Choroid plexus epithelial cell (primary cell): Measurements from ENCODE around the gene TSPAN32.

Experiments used
- DNase-seq: peaks from one replicate; pipeline ENCODE4 v3.0.0-alpha.2; 2010; ENCODE audit warnings: low read depth
- H3K4me3 ChIP-seq: 2 replicates; pipeline ENCODE4 v1.5.1; 2011; ENCODE audit warnings: low read depth, mild to moderate bottlenecking, control low read depth, low read length, moderate library complexity
- TF ChIP-seq, protein P1 (sequence below): conservative IDR thresholded peaks from 2 replicates; pipeline ENCODE4 v1.5.1; 2011; ENCODE audit warnings: low read depth, mild to moderate bottlenecking, control low read depth, inconsistent platforms, low read length, moderate library complexity

Gene TSPAN32

GRCh38 chr11:2298795-2299761, 2.7 kb upstream of the TSPAN32 start:
- no peak overlapping the region for H3K4me3 ChIP-seq
- TF ChIP-seq, protein P1, sequence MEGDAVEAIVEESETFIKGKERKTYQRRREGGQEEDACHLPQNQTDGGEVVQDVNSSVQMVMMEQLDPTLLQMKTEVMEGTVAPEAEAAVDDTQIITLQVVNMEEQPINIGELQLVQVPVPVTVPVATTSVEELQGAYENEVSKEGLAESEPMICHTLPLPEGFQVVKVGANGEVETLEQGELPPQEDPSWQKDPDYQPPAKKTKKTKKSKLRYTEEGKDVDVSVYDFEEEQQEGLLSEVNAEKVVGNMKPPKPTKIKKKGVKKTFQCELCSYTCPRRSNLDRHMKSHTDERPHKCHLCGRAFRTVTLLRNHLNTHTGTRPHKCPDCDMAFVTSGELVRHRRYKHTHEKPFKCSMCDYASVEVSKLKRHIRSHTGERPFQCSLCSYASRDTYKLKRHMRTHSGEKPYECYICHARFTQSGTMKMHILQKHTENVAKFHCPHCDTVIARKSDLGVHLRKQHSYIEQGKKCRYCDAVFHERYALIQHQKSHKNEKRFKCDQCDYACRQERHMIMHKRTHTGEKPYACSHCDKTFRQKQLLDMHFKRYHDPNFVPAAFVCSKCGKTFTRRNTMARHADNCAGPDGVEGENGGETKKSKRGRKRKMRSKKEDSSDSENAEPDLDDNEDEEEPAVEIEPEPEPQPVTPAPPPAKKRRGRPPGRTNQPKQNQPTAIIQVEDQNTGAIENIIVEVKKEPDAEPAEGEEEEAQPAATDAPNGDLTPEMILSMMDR: peak; percentile 53
- peak; percentile 36 for DNase-seq

GRCh38 chr11:2299773-2300172, 2.0 kb upstream of the TSPAN32 start:
- no peak overlapping the region for H3K4me3 ChIP-seq
- TF ChIP-seq, protein P1: no peak
- DNase-seq: no peak

GRCh38 chr11:2300290-2300935, 1.4 kb upstream of the TSPAN32 start:
- TF ChIP-seq, protein P1: no peak
- no peak for DNase-seq
- no peak overlapping the region for H3K4me3 ChIP-seq

- no peak overlapping the region for H3K4me3 ChIP-seq
- TF ChIP-seq, protein P1: no peak
- no peak for DNase-seq
These were observed 730 bp upstream of the TSPAN32 start for GRCh38 chr11:2300936-2301630.

DNA sequence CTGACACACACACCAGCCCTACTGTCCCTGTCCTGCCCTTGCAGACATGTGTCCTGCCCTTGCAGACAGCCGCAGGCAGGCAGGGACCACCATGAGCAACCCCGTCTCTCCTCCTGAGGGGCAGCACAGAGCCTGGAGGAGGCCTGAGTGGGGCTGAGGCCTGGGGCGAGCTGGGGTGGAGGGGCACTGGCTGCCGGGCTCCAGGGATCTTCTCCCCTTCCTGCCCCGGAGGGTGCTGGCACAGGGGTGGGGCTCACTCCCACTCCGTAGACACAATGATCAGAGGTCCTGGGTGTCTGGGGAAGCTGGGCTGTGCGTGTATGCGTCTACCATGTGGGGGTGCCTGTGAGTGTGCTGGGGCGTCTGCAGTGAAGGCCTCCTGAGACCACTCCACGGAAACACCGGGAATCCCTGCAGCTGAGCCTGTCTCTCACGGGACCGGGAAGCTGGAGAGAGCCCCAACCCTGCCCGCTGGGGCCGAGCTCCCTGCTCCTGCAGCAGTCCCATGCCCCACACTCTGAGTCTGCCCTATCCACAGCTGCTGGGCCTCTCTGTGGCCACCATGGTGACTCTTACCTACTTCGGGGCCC, 588 bp downstream of the TSPAN32 start:
- TF ChIP-seq, protein P1: no peak
- H3K4me3 ChIP-seq: no peak overlapping the region
- DNase-seq: no peak

DNA sequence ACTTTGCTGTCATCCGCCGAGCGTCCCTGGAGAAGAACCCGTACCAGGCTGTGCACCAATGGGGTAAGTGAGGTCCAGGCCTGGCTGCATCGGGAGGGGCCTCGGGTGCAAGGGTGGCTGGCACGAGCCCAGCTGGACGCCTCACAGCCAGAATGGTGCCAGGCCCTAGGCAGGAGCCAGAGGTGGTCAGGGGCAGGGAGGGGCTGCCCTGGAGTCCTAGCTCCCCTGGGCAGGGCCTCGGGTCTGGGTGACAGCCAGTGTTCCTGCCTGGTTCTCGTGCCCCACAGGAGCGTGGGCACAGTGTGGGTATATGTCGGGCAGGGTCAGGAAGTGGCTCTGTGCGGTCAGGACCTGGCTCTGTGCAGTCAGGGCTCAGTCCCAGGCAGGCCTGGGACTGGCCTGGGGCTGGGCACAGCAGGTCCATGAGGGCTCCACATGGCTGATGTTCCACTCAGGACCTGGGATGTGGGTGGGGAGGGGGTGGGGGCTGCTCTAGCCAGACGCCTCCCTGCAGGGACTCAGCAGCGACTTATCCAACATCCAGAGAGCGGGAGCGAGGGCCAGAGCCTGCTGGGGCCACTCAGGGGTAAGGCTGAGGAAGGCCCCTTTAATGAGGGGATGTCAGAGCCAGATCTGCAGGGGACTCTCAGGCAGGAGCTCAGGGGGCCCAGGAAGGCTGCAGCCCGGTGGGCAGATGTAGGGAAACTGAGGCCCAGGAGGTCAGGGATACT, 1.2 kb downstream of the TSPAN32 start:
- H3K4me3 ChIP-seq: no peak overlapping the region
- DNase-seq: no peak
- TF ChIP-seq, protein P1: no peak
